Measurements from ENCODE around the gene DNAAF9. TPM values are rescaled to one million over a fixed set of nuclear protein-coding genes. Genes with fewer than 3 reads are reported as not detected.

DNAAF9 gene
- total RNA-seq, 1 donor from 2014 or later: 18.6 TPM

DNA sequence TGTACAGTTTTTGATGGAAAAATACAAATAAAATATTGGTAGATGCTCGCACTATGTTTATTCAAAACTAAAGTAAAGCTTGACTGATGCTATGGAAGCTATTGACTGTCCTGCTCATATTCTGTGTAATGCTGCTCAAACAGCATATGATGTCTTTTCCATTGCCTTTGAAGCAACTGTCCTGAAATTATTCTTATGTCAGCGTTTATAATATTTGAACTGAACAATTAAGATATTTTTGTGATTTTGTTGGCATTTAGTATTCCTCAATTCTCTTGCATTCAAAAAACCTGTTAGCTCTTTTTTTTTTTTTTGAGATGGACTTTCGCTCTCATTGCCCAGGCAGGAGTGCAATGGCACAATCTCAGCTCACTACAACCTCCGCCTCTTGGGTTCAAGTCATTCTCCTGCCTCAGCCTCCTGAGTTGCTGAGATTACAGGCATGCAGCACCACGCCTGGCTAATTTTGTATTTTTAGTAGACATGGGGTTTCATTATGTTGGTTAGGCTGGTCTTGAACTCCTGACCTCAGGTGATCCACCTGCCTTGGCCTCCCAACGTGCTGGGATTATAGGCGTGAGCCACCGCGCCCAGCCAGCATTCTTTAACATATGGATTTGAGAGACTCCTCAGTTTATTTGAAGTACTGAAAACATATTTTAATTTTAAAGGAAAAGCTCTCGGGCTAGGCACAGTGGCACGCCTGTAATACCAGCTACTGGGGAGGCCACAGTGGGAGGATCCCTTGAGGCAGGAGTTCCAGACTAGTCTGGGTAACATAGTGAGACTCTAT is 5.3 kb upstream of the DNAAF9 start:
- Histone ChIP-seq H3K4me3 (ENCODE audit: insufficient read depth, low read depth, low read length) (no peak overlapping the region), H4K20me1 (ENCODE audit: insufficient read depth, low read length) (no peaks in the 10 kb centered on the region), H3K27ac (ENCODE audit: low read depth, low read length) (no peak overlapping the region), H3K79me2 (ENCODE audit: insufficient read depth, low read length) (no peaks in the 10 kb centered on the region), H3K9me3 (ENCODE audit: insufficient read depth, low read depth, low read length) (no peaks in the 10 kb centered on the region), H3K27me3 (ENCODE audit: insufficient read depth, low read length) (peaks cover 4% of the 10 kb centered on the region), H3K36me3 (ENCODE audit: insufficient read depth, low read length) (no peaks in the 10 kb centered on the region), H3K9ac (ENCODE audit: low read length) (no peak overlapping the region), H3K4me1 (ENCODE audit: insufficient read depth, low read length) (peaks cover 4% of the 10 kb centered on the region), H2AFZ (ENCODE audit: low read depth, low read length) (no peak overlapping the region), H3K4me2 (ENCODE audit: low read length) (no peak overlapping the region)
- H3K9me3 Mint-ChIP-seq (ENCODE audit: unreplicated experiment): peaks cover 2% of the 10 kb centered on the region
- TF ChIP-seq, protein P1, sequence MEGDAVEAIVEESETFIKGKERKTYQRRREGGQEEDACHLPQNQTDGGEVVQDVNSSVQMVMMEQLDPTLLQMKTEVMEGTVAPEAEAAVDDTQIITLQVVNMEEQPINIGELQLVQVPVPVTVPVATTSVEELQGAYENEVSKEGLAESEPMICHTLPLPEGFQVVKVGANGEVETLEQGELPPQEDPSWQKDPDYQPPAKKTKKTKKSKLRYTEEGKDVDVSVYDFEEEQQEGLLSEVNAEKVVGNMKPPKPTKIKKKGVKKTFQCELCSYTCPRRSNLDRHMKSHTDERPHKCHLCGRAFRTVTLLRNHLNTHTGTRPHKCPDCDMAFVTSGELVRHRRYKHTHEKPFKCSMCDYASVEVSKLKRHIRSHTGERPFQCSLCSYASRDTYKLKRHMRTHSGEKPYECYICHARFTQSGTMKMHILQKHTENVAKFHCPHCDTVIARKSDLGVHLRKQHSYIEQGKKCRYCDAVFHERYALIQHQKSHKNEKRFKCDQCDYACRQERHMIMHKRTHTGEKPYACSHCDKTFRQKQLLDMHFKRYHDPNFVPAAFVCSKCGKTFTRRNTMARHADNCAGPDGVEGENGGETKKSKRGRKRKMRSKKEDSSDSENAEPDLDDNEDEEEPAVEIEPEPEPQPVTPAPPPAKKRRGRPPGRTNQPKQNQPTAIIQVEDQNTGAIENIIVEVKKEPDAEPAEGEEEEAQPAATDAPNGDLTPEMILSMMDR (IDR thresholded peaks at IDR 0.05; ENCODE audit: insufficient read depth, low read depth, low read length): no peak
- TF ChIP-seq EZH2 (IDR thresholded peaks at IDR 0.05; ENCODE audit: insufficient read depth, low read length): no peak
- no peaks in the 10 kb centered on the region for H3K4me1 Mint-ChIP-seq (ENCODE audit: low read depth, unreplicated experiment)
- H3K27me3 Mint-ChIP-seq (ENCODE audit: low read depth, unreplicated experiment): no peaks in the 10 kb centered on the region
- no peak overlapping the region for H3K4me3 Mint-ChIP-seq (ENCODE audit: unreplicated experiment)
- H3K27ac Mint-ChIP-seq (ENCODE audit: unreplicated experiment): no peak overlapping the region
- H3K36me3 Mint-ChIP-seq (ENCODE audit: low read depth, unreplicated experiment): no peaks in the 10 kb centered on the region
- DNase-seq (ENCODE audit: low read depth): no peak
- no peak for FAIRE-seq

DNA sequence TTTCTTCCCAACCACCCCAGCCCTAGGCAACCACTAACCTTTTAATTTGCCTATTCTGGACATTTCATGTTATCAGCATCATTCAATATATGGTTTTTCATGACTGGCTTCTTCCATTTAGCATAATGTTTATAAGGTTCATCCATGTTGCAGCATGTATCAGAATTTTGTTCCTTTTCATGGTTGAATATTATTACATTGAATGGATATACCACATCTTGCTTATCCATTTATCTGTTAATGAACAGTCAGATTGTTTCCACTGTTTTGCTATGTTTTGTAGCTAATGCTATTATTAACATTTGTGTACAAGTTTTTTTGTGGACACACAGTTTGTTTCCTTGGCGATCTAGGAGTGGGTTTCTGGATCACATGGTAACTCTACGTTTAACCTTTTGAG is 3.0 kb upstream of the DNAAF9 start:
- Mint-ChIP-seq H3K9me3 (ENCODE audit: unreplicated experiment) (peaks cover 2% of the 10 kb centered on the region), H3K4me1 (ENCODE audit: low read depth, unreplicated experiment) (peaks cover 2% of the 10 kb centered on the region), H3K27me3 (ENCODE audit: low read depth, unreplicated experiment) (no peaks in the 10 kb centered on the region), H3K36me3 (ENCODE audit: low read depth, unreplicated experiment) (no peaks in the 10 kb centered on the region), H3K4me3 (ENCODE audit: unreplicated experiment) (no peak overlapping the region), H3K27ac (ENCODE audit: unreplicated experiment) (no peak overlapping the region)
- TF ChIP-seq EZH2 (IDR thresholded peaks at IDR 0.05; ENCODE audit: insufficient read depth, low read length): no peak
- TF ChIP-seq, protein P1 (IDR thresholded peaks at IDR 0.05; ENCODE audit: insufficient read depth, low read depth, low read length): no peak
- DNase-seq (ENCODE audit: low read depth) (no peak), FAIRE-seq (no peak)
- no peak overlapping the region for H3K27ac ChIP-seq (ENCODE audit: low read depth, low read length)
- no peak overlapping the region for H3K4me2 ChIP-seq (ENCODE audit: low read length)
- H3K9me3 ChIP-seq (ENCODE audit: insufficient read depth, low read depth, low read length): no peaks in the 10 kb centered on the region
- H3K79me2 ChIP-seq (ENCODE audit: insufficient read depth, low read length): peaks cover 19% of the 10 kb centered on the region
- no peak overlapping the region for H3K9ac ChIP-seq (ENCODE audit: low read length)
- H3K4me3 ChIP-seq (ENCODE audit: insufficient read depth, low read depth, low read length): no peak overlapping the region
- H3K4me1 ChIP-seq (ENCODE audit: insufficient read depth, low read length): peaks cover 7% of the 10 kb centered on the region
- H2AFZ ChIP-seq (ENCODE audit: low read depth, low read length): no peak overlapping the region
- H3K27me3 ChIP-seq (ENCODE audit: insufficient read depth, low read length): peaks cover 4% of the 10 kb centered on the region
- no peaks in the 10 kb centered on the region for H3K36me3 ChIP-seq (ENCODE audit: insufficient read depth, low read length)
- H4K20me1 ChIP-seq (ENCODE audit: insufficient read depth, low read length): peaks cover 11% of the 10 kb centered on the region

DNA sequence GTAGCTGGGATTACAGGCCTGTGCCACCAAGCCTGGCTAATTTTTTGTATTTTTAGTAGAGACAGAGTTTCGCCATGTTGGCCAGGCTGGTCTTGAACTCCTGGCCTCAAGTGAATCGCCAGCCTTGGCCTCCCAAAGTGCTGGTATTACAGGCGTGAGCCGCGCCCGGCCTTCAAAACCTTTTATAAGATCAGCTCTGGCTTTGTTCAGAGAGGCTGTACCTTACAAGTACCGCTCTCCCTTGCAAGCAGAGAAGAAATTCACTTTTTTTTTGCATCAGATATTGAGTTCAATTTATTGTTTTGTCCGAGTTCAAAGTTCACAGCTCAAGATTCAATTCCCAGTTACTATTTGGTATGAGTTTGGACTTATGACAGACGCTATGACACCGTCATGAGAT is 1.9 kb upstream of the DNAAF9 start:
- no peak overlapping the region for H2AFZ ChIP-seq (ENCODE audit: low read depth, low read length)
- H4K20me1 ChIP-seq (ENCODE audit: insufficient read depth, low read length): peaks cover 22% of the 10 kb centered on the region
- peaks cover 29% of the 10 kb centered on the region for H3K79me2 ChIP-seq (ENCODE audit: insufficient read depth, low read length)
- Mint-ChIP-seq H3K27me3 (ENCODE audit: low read depth, unreplicated experiment) (no peaks in the 10 kb centered on the region), H3K9me3 (ENCODE audit: unreplicated experiment) (peaks cover 2% of the 10 kb centered on the region), H3K27ac (ENCODE audit: unreplicated experiment) (peak overlapping the region; percentile 23), H3K4me3 (ENCODE audit: unreplicated experiment) (peak overlapping the region; percentile 94), H3K4me1 (ENCODE audit: low read depth, unreplicated experiment) (peaks cover 9% of the 10 kb centered on the region), H3K36me3 (ENCODE audit: low read depth, unreplicated experiment) (no peaks in the 10 kb centered on the region)
- H3K36me3 ChIP-seq (ENCODE audit: insufficient read depth, low read length): no peaks in the 10 kb centered on the region
- peaks cover 10% of the 10 kb centered on the region for H3K4me1 ChIP-seq (ENCODE audit: insufficient read depth, low read length)
- no peak overlapping the region for H3K4me3 ChIP-seq (ENCODE audit: insufficient read depth, low read depth, low read length)
- H3K9ac ChIP-seq (ENCODE audit: low read length): no peak overlapping the region
- H3K4me2 ChIP-seq (ENCODE audit: low read length): no peak overlapping the region
- H3K27ac ChIP-seq (ENCODE audit: low read depth, low read length): no peak overlapping the region
- FAIRE-seq: no peak
- no peaks in the 10 kb centered on the region for H3K9me3 ChIP-seq (ENCODE audit: insufficient read depth, low read depth, low read length)
- TF ChIP-seq EZH2 (IDR thresholded peaks at IDR 0.05; ENCODE audit: insufficient read depth, low read length): no peak
- TF ChIP-seq, protein P1 (IDR thresholded peaks at IDR 0.05; ENCODE audit: insufficient read depth, low read depth, low read length): no peak
- no peak for DNase-seq (ENCODE audit: low read depth)
- H3K27me3 ChIP-seq (ENCODE audit: insufficient read depth, low read length): peaks cover 4% of the 10 kb centered on the region
